ENCODE data around the gene TMEM236. TPM values are rescaled to one million over a fixed set of nuclear protein-coding genes. Genes with fewer than 3 reads are reported as not detected.

The TMEM236 gene
- total RNA-seq, 1 donor from 2014 or later = 0.09 TPM

GRCh38 chr10:17765602-17766001, 13.6 kb downstream of the TMEM236 start:
- no peaks in the 10 kb centered on the region for H3K4me1 Mint-ChIP-seq
- no peak overlapping the region for H3K4me3 Mint-ChIP-seq
- ChIA-PET POLR2A (no interaction called here), CTCF (no interaction called here)
- peaks cover under 1% of the 10 kb centered on the region for H3K9me3 Mint-ChIP-seq
- H3K27me3 Mint-ChIP-seq = no peaks in the 10 kb centered on the region
- TF ChIP-seq CTCF (IDR thresholded peaks at IDR 0.05) = no peak
- no peak for ATAC-seq (ENCODE audit: low read depth)
- intact Hi-C loops (cut with micrococcal nuclease) = no loop called here
- H3K36me3 Mint-ChIP-seq (ENCODE audit: low read depth) = no peaks in the 10 kb centered on the region
- no peak overlapping the region for H3K27ac Mint-ChIP-seq
- DNase-seq = no peak

- no peaks in the 10 kb centered on the region for H3K36me3 Mint-ChIP-seq (ENCODE audit: low read depth)
- no peaks in the 10 kb centered on the region for H3K27me3 Mint-ChIP-seq
- intact Hi-C loops (cut with micrococcal nuclease) = no loop called here
- no peak for TF ChIP-seq CTCF (IDR thresholded peaks at IDR 0.05)
- no peaks in the 10 kb centered on the region for H3K9me3 Mint-ChIP-seq
- ChIA-PET CTCF (no interaction called here), POLR2A (no interaction called here)
- H3K27ac Mint-ChIP-seq = no peak overlapping the region
- H3K4me1 Mint-ChIP-seq = no peaks in the 10 kb centered on the region
- DNase-seq (no peak), ATAC-seq (ENCODE audit: low read depth) (no peak)
- H3K4me3 Mint-ChIP-seq = no peak overlapping the region
Observed at GRCh38 chr10:17766731-17767130, 14.7 kb downstream of the TMEM236 start.

DNA sequence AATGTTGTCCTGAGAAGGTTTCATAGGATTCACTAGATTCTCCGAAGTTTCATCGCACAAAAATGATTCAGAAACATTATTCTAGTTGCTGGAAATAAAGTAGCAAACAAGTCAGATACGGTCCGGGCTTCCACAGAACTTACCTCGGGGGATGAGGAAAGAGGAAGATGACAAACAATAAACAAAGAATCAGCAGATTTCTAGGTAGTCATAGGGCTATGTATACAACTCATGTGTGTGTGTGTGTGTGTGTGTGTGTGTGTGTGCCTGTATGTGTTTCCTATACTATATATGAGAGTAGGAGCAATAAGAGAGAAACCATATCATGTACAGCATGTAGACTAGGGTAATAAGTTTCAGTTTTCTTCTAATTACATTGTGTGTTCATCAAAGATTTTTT, 16.5 kb downstream of the TMEM236 start:
- intact Hi-C loops (cut with micrococcal nuclease) = no loop called here
- H3K36me3 Mint-ChIP-seq (ENCODE audit: low read depth) = no peaks in the 10 kb centered on the region
- no peak overlapping the region for H3K4me3 Mint-ChIP-seq
- H3K9me3 Mint-ChIP-seq = no peaks in the 10 kb centered on the region
- DNase-seq = no peak
- no peaks in the 10 kb centered on the region for H3K27me3 Mint-ChIP-seq
- no peak for ATAC-seq (ENCODE audit: low read depth)
- TF ChIP-seq CTCF (IDR thresholded peaks at IDR 0.05) = no peak
- CTCF ChIA-PET = no interaction called here
- no peaks in the 10 kb centered on the region for H3K4me1 Mint-ChIP-seq
- POLR2A ChIA-PET = no interaction called here
- H3K27ac Mint-ChIP-seq = no peak overlapping the region

DNA sequence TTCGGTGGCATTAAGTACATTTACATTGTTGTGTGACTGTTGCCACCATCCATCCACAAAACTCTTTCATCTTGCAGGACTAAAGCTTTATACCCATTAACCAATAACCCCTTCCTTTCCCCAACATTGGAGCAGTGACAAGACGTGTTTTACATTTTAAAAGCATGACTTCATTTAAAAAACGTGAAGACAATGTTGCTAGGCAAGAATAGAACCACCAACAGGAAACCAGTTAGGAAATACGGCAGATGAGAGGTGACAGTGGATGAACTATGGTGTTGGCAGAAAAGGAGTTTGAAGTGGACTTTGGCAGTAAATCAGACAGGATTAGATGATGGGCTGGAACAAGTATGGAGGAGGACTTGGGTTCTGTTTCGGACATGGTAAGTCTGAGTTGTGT, 17.0 kb downstream of the TMEM236 start:
- no peak overlapping the region for H3K4me3 Mint-ChIP-seq
- ATAC-seq (ENCODE audit: low read depth) (no peak), DNase-seq (no peak)
- intact Hi-C loops (cut with micrococcal nuclease) = no loop called here
- no peaks in the 10 kb centered on the region for H3K9me3 Mint-ChIP-seq
- no peak for TF ChIP-seq CTCF (IDR thresholded peaks at IDR 0.05)
- H3K27me3 Mint-ChIP-seq = no peaks in the 10 kb centered on the region
- H3K36me3 Mint-ChIP-seq (ENCODE audit: low read depth) = no peaks in the 10 kb centered on the region
- CTCF ChIA-PET = no interaction called here
- POLR2A ChIA-PET = no interaction called here
- no peak overlapping the region for H3K27ac Mint-ChIP-seq
- no peaks in the 10 kb centered on the region for H3K4me1 Mint-ChIP-seq

DNA sequence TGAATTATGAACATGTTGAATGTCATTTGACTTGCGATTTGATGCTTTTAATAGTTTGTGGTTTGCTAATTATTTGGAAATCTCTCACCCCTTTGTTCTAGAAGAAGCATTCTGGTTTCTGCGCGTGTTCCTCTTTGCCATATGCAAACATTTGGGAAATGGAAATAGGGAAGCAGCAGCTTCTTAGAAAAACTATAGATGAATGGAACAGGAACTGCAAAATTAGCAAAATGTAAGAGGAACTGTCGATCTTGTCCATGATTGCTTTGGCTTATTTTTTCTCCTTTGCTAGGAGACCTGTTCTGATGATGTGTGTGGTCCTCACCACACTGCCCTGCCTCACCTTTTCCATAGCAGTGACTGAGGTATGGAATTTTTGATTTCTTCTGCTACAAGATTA, 19.0 kb downstream of the TMEM236 start:
- no peak for ATAC-seq (ENCODE audit: low read depth)
- H3K4me1 Mint-ChIP-seq = no peaks in the 10 kb centered on the region
- DNase-seq = no peak
- TF ChIP-seq CTCF (IDR thresholded peaks at IDR 0.05) = no peak
- intact Hi-C loops (cut with micrococcal nuclease) = no loop called here
- CTCF ChIA-PET = no interaction called here
- POLR2A ChIA-PET = no interaction called here
- H3K27me3 Mint-ChIP-seq = no peaks in the 10 kb centered on the region
- H3K9me3 Mint-ChIP-seq = no peaks in the 10 kb centered on the region
- no peaks in the 10 kb centered on the region for H3K36me3 Mint-ChIP-seq (ENCODE audit: low read depth)
- no peak overlapping the region for H3K27ac Mint-ChIP-seq
- no peak overlapping the region for H3K4me3 Mint-ChIP-seq
